ENCODE data around the gene CD99.

DNA sequence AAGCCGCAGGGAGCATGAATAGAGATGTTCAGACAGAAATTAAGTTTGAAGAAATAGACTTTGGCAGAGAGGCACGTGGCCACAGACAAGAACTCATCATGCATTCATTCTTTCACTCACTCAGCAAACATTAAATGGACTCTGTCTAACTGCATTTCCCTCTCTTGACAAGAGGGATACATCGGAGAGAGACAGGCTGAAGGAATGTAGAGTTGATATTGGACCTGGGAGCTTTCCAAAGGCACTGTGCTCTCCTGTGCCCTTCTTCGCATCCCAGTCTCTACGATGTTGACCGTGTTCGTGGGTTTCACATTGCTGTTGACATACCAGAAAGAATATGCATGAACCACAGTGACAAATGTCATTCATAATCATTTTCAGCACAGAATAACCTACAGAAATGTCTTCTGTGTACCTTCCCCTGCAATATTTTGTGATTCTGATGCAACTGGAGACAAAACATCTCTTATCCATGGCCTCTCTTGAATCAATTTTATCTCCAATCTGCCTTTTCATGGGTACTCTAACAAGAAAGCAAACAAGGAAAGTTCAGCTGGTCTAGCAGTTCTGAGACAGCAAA lies 34.7 kb upstream of the CD99 start:
- TF ChIP-seq POLR2A (IDR thresholded peaks at IDR 0.05): no peak
- TF ChIP-seq, protein P1, sequence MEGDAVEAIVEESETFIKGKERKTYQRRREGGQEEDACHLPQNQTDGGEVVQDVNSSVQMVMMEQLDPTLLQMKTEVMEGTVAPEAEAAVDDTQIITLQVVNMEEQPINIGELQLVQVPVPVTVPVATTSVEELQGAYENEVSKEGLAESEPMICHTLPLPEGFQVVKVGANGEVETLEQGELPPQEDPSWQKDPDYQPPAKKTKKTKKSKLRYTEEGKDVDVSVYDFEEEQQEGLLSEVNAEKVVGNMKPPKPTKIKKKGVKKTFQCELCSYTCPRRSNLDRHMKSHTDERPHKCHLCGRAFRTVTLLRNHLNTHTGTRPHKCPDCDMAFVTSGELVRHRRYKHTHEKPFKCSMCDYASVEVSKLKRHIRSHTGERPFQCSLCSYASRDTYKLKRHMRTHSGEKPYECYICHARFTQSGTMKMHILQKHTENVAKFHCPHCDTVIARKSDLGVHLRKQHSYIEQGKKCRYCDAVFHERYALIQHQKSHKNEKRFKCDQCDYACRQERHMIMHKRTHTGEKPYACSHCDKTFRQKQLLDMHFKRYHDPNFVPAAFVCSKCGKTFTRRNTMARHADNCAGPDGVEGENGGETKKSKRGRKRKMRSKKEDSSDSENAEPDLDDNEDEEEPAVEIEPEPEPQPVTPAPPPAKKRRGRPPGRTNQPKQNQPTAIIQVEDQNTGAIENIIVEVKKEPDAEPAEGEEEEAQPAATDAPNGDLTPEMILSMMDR (IDR thresholded peaks at IDR 0.05): no peak

All from adrenal gland (tissue), 5 donors.